Inferior parietal cortex (tissue), 1 donor: ENCODE measurements around the gene G3BP2.
"Not testable (repeated sequence)": the region's sequence is repeated elsewhere in the genome, so short reads cannot be mapped to it uniquely, and the experiment has no call there.

Experiments
- DNase-seq: peaks from one replicate; pipeline ENCODE4 v3.0.0-alpha.2; 2016; ENCODE audit errors: extremely low spot score

The G3BP2 gene

DNA sequence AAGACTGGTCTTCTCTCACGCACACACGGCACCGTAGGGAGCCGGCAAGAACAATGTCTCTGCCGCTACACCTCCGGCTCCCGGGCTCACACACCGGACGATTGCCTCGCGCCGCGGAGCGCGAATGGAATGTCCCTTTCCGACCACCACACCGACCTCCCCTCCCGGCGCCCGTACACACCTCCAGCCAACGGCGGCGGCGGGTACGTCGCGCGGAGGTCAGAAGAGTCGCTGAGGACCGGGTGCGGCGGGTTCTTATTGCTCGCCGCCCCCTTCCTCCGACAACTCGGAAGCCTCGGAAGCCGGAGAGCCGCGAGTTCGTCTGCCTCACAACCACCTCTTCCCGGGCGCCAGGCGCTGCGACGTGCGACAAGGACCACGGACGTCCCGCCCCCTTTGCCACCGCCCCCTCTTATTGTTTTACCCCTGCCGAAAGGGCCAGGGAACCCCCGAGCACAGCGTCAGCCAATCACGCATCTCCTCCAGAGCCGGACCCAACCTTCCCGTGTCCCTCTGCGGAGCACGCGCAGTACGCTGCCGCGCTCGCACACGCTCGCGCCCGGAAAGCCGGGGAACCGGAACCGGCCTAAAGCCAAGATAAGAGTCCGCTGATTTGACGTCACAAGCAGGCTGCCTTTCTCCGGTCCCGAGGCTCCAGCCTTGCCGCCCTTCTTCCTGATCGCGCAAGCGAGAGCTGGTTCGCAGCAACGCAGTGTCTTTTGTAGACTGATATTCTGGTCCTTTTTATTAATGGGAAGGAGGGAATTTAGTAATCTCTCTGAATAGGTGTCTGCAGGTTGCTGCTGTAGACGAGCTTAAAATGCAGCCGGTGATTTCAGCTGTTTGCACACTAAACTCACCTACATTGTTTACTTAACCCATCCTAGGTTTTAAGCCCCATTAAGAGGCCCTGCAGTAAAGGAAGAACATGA is at the start of gene G3BP2:
G3BP2 (minus strand) TSS at position 385 of the 932 bp plus-strand sequence. CDS start 11,386 bp downstream, outside the sequence.
- DNase-seq: peak; percentile 98

DNA sequence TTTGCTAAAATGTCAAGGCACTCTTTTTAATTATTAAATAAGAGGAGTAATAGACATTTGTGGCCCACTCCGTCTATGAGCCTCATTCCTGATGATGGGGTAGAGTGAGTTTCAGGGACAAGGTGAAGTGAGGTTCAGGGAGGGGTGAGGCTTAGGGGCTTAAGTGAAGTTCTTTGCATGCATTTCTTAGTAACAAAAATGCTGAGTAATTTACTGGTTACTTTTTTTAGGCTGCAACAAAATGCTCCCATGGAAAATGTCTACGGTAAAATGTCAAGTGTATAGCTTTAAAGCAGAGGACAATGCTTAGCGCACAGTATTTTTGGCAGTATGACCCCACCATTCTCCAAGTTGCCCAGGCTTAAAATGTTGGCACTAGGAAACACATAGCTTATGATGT is 49.2 kb upstream of the G3BP2 start:
- DNase-seq: no peak

- no peak for DNase-seq
These were observed 45.3 kb upstream of the G3BP2 start for GRCh38 chr4:75718529-75718928.

- DNase-seq: no peak
These were observed 44.2 kb upstream of the G3BP2 start for GRCh38 chr4:75717408-75717807.

GRCh38 chr4:75716054-75716453 is 42.8 kb upstream of the G3BP2 start:
- not testable (repeated sequence) for DNase-seq

DNA sequence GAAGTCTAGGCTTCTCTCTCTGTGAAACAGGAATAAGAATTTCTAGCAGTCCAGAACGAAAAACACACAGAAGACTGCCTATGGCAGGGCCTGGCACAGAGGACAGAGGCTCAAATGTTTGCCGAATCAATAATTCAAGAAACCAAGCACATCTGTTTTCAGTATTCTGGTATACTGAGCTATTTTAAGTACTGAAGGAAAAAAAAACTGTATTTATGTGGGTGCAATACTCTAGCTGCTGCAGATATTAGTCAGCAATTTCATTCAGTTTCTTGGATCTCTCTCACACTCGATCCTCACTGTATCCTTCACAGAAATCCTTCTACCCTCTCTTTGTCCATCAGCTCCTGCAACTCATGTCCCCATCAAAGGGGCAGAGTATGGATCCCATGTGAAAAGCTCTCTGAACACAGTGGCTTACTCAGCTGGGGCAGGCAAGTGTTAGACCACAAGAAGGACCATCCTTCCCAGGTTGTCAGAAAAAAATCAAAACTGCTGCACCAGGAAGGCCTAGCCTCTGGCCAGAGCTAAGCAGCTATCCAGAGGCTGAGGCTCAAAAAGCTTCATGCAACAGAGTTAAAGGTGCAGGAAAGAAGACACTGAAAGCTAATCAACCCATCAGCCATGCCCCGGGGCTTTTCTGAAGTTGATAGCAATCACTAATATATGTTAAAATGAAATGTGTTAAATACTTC is 42.0 kb upstream of the G3BP2 start:
- peak; percentile 39 for DNase-seq

DNA sequence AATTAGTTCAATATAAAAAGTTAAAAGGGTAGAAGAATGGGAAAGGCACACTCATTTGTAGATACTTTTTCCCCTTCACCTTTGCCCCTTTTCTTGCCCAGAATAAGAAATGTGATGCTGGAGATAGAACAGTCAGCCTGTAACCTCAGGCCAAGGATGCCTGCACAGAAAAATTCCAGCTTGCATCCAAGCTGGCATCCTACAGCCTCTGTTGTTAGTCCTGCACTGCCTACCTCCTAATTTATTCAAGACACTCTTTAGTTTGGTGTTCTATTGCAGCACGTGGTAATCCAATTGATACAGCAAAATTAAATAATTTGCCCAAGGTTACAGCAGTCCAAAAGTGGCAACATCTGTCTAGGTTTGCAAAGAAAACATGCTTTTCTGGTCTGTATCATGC is 41.5 kb upstream of the G3BP2 start:
- no peak for DNase-seq

- no peak for DNase-seq
These were observed 40.8 kb upstream of the G3BP2 start for GRCh38 chr4:75714011-75714410.

DNA sequence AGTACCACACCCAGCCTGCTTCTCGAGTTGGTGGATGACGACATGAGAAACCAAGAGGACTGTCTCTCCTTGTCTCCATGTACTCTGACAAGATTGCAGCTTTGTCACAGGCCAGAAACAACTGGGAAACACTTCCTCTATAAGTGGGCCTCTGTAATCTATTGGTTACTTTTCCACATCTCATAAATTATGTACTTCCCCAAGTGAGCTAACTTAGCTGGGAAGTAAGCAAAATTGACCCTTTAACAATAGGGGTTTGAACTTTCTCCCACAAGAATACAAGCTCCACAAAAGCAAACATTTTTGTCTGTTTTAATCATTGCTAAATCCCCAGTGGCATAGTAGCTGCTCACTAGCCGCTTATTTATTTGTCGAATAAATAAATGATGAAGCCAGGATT is 37.0 kb upstream of the G3BP2 start:
- no peak for DNase-seq

DNA sequence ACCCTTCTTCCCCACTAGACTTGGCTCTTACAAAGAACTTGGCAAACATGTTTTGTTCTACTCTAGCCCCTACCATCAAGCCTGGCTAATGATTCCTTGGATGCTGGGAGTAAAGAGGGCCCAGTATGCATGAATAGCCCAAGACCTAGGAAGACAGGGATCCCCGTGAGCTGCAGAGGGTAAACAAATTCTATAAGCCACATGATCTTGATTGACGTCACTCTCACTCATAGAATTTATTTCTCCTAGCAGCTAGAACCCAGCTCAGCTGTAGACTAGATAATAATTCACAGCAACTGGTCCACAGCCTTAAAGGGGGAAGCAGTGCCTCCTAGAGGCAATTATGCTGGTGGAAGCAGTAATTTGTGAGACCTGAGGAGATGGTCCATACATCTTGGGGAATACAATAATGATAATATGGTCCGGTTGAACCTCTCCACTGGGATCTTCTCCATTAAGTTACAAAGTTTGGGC is 35.0 kb upstream of the G3BP2 start:
- DNase-seq: no peak

- no peak for DNase-seq
These were observed 32.2 kb upstream of the G3BP2 start for GRCh38 chr4:75705198-75705977.

GRCh38 chr4:75702919-75703411 is 29.8 kb upstream of the G3BP2 start:
- DNase-seq: no peak

DNA sequence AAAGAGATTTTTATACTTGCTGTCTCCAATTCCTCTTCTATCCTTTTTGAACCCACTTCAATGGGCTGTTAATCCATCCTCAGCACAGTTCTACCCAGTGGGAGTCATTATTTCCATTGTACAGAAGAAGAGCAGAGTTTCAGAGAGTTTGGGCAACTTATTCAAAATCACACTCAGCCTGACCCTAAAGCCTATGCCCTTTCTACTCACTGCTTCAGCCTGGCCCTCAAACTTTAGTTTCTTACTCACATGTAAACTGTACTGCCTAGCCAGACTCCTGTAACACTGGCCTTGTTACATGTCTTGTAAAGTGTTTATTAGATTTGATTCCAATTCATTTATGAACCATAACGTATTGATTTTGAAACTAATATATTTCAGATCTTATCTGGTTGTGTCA is 26.1 kb upstream of the G3BP2 start:
- DNase-seq: no peak

GRCh38 chr4:75698963-75699228 is 25.7 kb upstream of the G3BP2 start:
- DNase-seq: no peak

GRCh38 chr4:75698162-75698962 is 25.2 kb upstream of the G3BP2 start:
- no peak for DNase-seq

DNA sequence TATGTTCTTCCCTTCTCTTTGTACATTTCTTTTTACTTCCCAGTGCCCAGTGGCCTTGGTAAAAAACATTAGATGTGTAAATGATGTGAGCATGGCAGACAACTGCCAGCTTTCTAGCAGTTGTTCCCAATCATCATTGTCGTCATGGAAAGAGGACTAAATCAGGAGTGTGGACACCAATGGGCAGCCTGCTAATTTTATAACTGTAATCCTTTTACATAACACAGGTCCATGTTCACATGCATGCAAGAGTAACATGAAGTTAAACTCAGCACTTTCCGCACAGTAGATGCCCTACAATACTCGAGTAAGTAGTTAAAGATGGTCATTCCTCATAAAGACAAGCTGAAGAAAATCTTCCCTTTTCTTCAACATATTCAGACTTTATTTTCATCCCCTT is 23.4 kb upstream of the G3BP2 start:
- no peak for DNase-seq

- no peak for DNase-seq
These were observed 22.9 kb upstream of the G3BP2 start for GRCh38 chr4:75696071-75696470.

DNA sequence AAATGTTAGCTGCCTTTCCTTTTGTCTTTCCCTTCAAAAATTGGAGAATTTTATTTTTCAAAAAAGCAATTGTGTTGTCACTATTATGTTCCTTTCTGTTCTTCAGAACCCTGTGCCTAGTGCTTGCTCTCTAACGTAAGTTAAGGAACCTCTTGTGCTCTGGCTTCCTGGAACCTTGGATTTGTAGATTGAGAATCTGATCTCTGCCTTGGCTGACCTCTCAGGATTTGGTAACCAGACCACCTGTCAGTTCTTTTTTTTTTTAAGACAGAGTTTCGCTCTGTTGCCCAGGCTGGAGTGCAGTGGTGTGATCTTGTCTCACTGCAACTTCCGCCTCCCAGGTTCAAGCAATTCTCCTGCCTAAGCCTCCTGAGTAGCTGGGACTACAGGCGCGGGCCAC is 18.9 kb upstream of the G3BP2 start:
- not testable (repeated sequence) for DNase-seq

- DNase-seq: not testable (repeated sequence)
These were observed 13.9 kb upstream of the G3BP2 start for GRCh38 chr4:75687125-75687524.

- DNase-seq: no peak
These were observed 13.1 kb upstream of the G3BP2 start for GRCh38 chr4:75686346-75686745.

DNA sequence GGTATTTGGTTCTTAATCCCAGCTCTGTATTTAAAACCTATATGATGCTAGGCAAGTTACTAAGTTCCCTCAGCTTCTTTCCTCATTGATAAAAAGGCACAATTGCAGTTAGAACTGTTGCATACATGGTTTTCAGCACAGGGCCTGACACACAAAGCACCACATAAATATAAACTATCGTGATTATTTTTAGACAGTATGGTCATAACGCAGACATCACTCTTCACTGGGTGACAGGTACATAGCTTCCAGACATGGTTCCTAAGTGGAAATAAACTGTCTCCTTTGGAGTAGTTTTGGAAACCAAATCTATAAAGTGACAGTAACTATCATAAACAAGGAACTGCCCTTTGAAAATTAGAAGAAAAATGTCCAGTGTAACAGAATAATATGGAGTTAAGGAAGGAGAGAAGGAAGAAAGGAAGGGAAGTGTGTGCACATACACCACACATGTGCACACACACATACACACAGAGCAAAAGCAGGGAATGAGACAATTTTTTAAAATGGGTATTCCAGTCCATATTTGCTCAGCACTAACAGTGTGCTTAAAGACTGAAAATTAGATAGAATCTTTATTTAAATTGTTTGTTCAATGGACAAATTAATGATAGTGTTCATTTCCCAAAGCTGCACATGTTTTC is 12.5 kb upstream of the G3BP2 start:
- no peak for DNase-seq
